Activated CD4-positive, alpha-beta T cell treated with anti-CD3 and anti-CD28 coated beads, Interleukin-2, amount 10 ng/mL, durations not matched to agents 7 days and 5 days (primary cell): Measurements from ENCODE around the gene XKR8. TPM values are rescaled to one million over a fixed set of nuclear protein-coding genes. Genes with fewer than 3 reads are reported as not detected.
"Not testable (repeated sequence)": the region's sequence is repeated elsewhere in the genome, so short reads cannot be mapped to it uniquely, and the experiment has no call there.

Experiments used
- CTCF ChIA-PET: fragments of 350-600 bp; sonication (Branson Sonifier 250); formaldehyde crosslinking; loops from one replicate; lab custom pipeline; 2021; ENCODE audit warnings: antibody characterized with exemption; lab: Charles Lee
- POLR2A ChIA-PET: fragments of 350-600 bp; sonication (Branson Sonifier 250); formaldehyde crosslinking; loops from one replicate; lab custom pipeline; 2021; ENCODE audit warnings: antibody characterized with exemption; lab: Charles Lee
- DNase-seq: peaks from one replicate; pipeline ENCODE4 v3.0.0-alpha.2; 2020
- H3K27ac Mint-ChIP-seq: one replicate; pipeline ENCODE4 v1.8.0; 2021; ENCODE audit warnings: mild to moderate bottlenecking, moderate library complexity, mixed read lengths
- H3K27me3 Mint-ChIP-seq: one replicate; pipeline ENCODE4 v1.8.0; 2021; ENCODE audit warnings: mixed read lengths
- H3K36me3 Mint-ChIP-seq: one replicate; pipeline ENCODE4 v1.8.0; 2021; ENCODE audit warnings: low read depth, mixed read lengths
- H3K4me1 Mint-ChIP-seq: one replicate; pipeline ENCODE4 v1.8.0; 2021; ENCODE audit warnings: mixed read lengths
- H3K4me3 Mint-ChIP-seq: one replicate; pipeline ENCODE4 v1.8.0; 2021; ENCODE audit warnings: mild to moderate bottlenecking, moderate library complexity, mixed read lengths
- H3K9me3 Mint-ChIP-seq: one replicate; pipeline ENCODE4 v1.8.0; 2021; ENCODE audit warnings: mixed read lengths
- total RNA-seq, 2 experiments: library from RNA; stranded (reverse); gene quantifications; one replicate each; pipeline ENCODE4 v1.2.3, GENCODE V29; 2021

The XKR8 gene
- total RNA-seq, 2 experiments from 2014 or later = 7.6 to 7.8 TPM

- H3K27me3 Mint-ChIP-seq, H3K4me1 Mint-ChIP-seq, H3K27ac Mint-ChIP-seq, H3K4me3 Mint-ChIP-seq, H3K9me3 Mint-ChIP-seq, POLR2A ChIA-PET, DNase-seq: not testable (repeated sequence)
- CTCF ChIA-PET = interaction anchor here (4.0 kb wide), 1 partner anchor 11 kb away, joined by 19 read pairs; no protein-coding TSS in a partner anchor
- H3K36me3 Mint-ChIP-seq = peaks cover 25% of the 10 kb centered on the region
These were observed 43.3 kb downstream of the XKR8 start for GRCh38 chr1:28003117-28003516.

GRCh38 chr1:28010969-28011368, 51.2 kb downstream of the XKR8 start:
- Mint-ChIP-seq H3K27ac (no peak overlapping the region), H3K9me3 (no peaks in the 10 kb centered on the region), H3K4me1 (no peaks in the 10 kb centered on the region), H3K36me3 (peaks cover 30% of the 10 kb centered on the region), H3K27me3 (no peaks in the 10 kb centered on the region), H3K4me3 (no peak overlapping the region)
- CTCF ChIA-PET = interaction anchor here (1.1 kb wide), 1 partner anchor 12 kb away, joined by 3 read pairs; no protein-coding TSS in a partner anchor
- no peak for DNase-seq
- POLR2A ChIA-PET = no interaction called here

Other genes starting within 250 kb of the XKR8 start
- 10 to 100 TPM; 16.8 to 18.9 TPM for gene FAM76A, start 234.0 kb upstream of the XKR8 start, total RNA-seq
- gene STX12, start 186.8 kb upstream of the XKR8 start, total RNA-seq = 10 to 100 TPM; 25.4 to 28.7 TPM
- 10 to 100 TPM; 55.8 to 57.5 TPM for gene PPP1R8, start 129.2 kb upstream of the XKR8 start, total RNA-seq
- gene THEMIS2, start 87.4 kb upstream of the XKR8 start, total RNA-seq = 10 to 100 TPM; 24.3 to 31.1 TPM
- gene RPA2, start 45.4 kb upstream of the XKR8 start, total RNA-seq = 10 to 100 TPM; 62.7 to 63.8 TPM
- gene SMPDL3B, start 25.0 kb upstream of the XKR8 start, total RNA-seq = under 1 TPM; 0.20 to 0.21 TPM
- 10 to 100 TPM; 27.8 to 30.7 TPM for gene EYA3, start 128.6 kb downstream of the XKR8 start, total RNA-seq
- gene PTAFR, start 216.7 kb downstream of the XKR8 start, total RNA-seq = under 1 TPM; 0.20 to 0.56 TPM